Kidney (tissue), 14 donors: ENCODE measurements around the gene STYK1. TPM values are rescaled to one million over a fixed set of nuclear protein-coding genes. Genes with fewer than 3 reads are reported as not detected.

Source experiments
- DNase-seq, 5 donors: peaks; one replicate each; pipeline ENCODE4 v3.0.0-alpha.2; 2013 to 2020
- FAIRE-seq: peaks from 2 replicates; lab custom pipeline; 2012; peaks lifted over from hg19 to GRCh38; lab: Jason Lieb, UNC
- H3K27ac ChIP-seq, 2 donors: one replicate each; pipeline ENCODE4 v1.7.0; 2013; ENCODE audit warnings: low read depth in 2 of 2, low read length in 2 of 2, inconsistent platforms in 1 of 2
- H3K27me3 ChIP-seq: one replicate; pipeline ENCODE4 v1.7.1; 2013; ENCODE audit warnings: low read length, inconsistent platforms; ENCODE audit not compliant: control insufficient read depth, insufficient read depth
- H3K36me3 ChIP-seq, 3 donors: one replicate each; pipeline versions ENCODE4 v1.7.0 to v1.7.1; 2013; ENCODE audit warnings: low read length in 3 of 3, control low read depth in 1 of 3, inconsistent platforms in 1 of 3; ENCODE audit not compliant: insufficient read depth in 3 of 3, control insufficient read depth in 2 of 3
- H3K4me1 ChIP-seq, 3 donors: one replicate each; pipeline versions ENCODE4 v1.7.0 to v1.7.1; 2013; ENCODE audit warnings: low read length in 3 of 3, inconsistent platforms in 1 of 3, low read depth in 1 of 3; ENCODE audit not compliant: control insufficient read depth in 2 of 3, insufficient read depth in 2 of 3
- H3K4me3 ChIP-seq, 3 donors: one replicate each; pipeline versions ENCODE4 v1.7.0 to v1.8.1; 2013; ENCODE audit warnings: low read length in 3 of 3, control low read depth in 1 of 3, inconsistent platforms in 1 of 3
- H3K9ac ChIP-seq, 3 donors: one replicate each; pipeline versions ENCODE4 v1.7.0 to v1.7.1; 2013; ENCODE audit warnings: low read length in 3 of 3, control low read depth in 1 of 3, inconsistent platforms in 1 of 3
- H3K9me3 ChIP-seq, 3 donors: one replicate each; pipeline versions ENCODE4 v1.7.0 to v1.7.1; 2013; ENCODE audit warnings: low read length in 3 of 3, control low read depth in 1 of 3, inconsistent platforms in 1 of 3; ENCODE audit not compliant: control insufficient read depth in 2 of 3, insufficient read depth in 1 of 3
- CTCF ChIP-seq: IDR thresholded peaks from 3 replicates; pipeline ENCODE4 v1.5.1; 2012; ENCODE audit warnings: mild to moderate bottlenecking, moderate library complexity, borderline replicate concordance; ENCODE audit not compliant: insufficient read depth; ENCODE audit errors: extremely low read depth
- intact Hi-C: fragments of 100-400 bp; cut with DNase I; formaldehyde crosslinking; loops from one replicate; pipeline ENCODE4 v1.11.1; 2022
- polyA plus RNA-seq: library from polyadenylated mRNA; stranded (reverse); fragments of 350-450 nt; fragmentation: Illumina TruSeq; extraction: RNeasy Lipid Tissue Mini Kit (QIAGEN cat#74804); gene quantifications from one replicate; pipeline ENCODE4 v1.2.3, GENCODE V29; 2014; ENCODE audit warnings: low read depth, low replicate concordance; ENCODE audit not compliant: insufficient read depth
- total RNA-seq: library from RNA; stranded (reverse); fragmentation: NEBNext Ultra II Directional; extraction: Animal tissue kit (Norgen Biotek cat#: 25700); gene quantifications from one replicate; pipeline ENCODE4 v1.2.1, GENCODE V29; 2021
- donor health status: control.
- donor health status: control.
- donor health status: control.
- donor health status: control.
- donor health status: control.
- donor health status: DM: yes; HTN: yes; CAD: no.
- donor health status: Normal renal cell carcinoma (clear cell type).

The STYK1 gene
- total and polyA plus RNA-seq, 2 donors from 2014 or later = 0.58 to 1.6 TPM

DNA sequence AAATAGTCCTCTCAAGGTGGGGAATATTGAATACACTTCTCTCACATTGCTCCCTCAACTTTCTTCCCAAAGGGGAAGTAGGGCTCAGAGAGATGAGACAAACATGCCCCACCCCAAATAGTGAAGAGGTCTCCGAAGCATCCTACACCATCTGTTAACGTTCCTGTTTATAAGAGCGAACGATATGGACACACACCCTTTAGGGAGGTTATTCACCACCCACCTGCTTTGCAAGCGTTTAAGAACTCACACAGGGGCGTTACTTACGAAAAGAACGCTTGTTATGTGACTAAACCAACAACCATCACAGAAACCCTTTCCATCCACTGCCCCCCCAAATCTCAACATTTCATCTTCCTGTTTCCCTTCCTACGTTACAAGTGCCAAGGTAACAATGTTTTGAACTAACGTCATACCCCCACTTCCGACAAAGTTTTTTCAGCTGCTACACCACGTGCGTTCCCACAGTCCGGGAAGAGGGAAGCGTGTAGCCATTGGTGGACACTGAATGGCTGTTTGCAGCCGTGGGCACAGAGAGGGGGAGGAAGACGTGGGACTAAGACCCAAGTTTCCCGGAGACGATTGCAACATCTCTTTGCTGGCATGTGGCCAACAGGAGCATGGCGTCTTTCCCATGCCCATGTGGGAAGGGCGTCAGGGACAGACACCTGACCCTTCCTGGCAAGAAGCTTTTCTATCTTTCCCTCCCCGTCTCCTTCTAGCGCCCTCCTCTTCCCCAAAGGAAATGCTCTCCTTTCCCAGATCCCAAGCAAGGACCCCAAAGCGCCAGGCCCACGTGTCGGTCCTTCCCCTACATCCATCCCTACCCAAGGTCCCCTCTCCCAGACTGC, 48.0 kb upstream of the STYK1 start:
- H3K27me3 ChIP-seq = no peaks in the 10 kb centered on the region
- no peaks in the 10 kb centered on the region for H3K9me3 ChIP-seq
- DNase-seq (peak; percentile 90 to 97 (median 96)), FAIRE-seq (peak; percentile 90)
- peak overlapping the region; percentile 69 to 99 (median 92) for H3K4me3 ChIP-seq
- peak overlapping the region; percentile 91 to 97 (median 92) for H3K9ac ChIP-seq
- peak overlapping the region; percentile 97 for H3K27ac ChIP-seq
- intact Hi-C loops = no loop called here
- peaks cover 7 to 40% (median 13%) of the 10 kb centered on the region in 3 donors for H3K4me1 ChIP-seq
- no peaks in the 10 kb centered on the region for H3K36me3 ChIP-seq
- TF ChIP-seq CTCF = no peak

DNA sequence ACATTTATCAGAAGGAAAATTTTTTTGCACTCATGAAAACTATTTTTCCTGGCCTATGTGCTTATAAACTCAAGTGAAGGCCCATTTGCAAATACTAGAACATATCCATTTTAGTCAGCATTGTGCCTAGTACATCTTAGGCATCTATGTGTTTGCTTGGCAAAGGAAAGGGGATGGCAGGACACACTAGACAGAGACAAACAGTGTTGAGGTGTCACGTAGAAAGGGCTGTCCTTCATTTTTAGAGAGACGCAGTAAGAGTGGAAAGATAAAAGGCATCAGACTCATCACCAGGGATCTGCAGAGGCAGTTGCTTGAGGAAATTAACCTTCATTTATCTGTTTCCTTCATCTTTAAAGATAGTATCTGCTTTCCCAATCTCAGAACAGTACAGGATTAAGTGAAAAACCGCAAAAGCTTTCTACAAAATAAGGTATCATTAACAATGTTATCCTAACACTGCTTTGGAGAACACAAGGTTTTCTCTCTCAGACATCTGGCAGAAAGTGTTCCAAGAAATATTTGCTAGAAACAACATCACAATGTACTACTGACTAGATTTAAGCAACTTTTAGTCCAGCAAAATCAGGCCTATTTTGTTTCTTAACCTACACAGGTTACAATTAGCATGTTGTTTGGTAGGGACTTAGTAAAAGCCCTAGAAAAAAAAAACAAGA, 47.3 kb upstream of the STYK1 start:
- Histone ChIP-seq H3K9me3 (no peaks in the 10 kb centered on the region), H3K9ac (peak overlapping the region in 2 of 3 donors; percentile 92 to 97), H3K4me3 (peak overlapping the region; percentile 69 to 99 (median 92)), H3K4me1 (peaks cover 7 to 40% (median 13%) of the 10 kb centered on the region in 3 donors), H3K36me3 (peaks cover 0 to 5% (median 0%) of the 10 kb centered on the region in 3 donors), H3K27ac (peak overlapping the region; percentile 97), H3K27me3 (no peaks in the 10 kb centered on the region)
- intact Hi-C loops = no loop called here
- FAIRE-seq (no peak), DNase-seq (peak in 1 of 5 donors; percentile 31)
- no peak for TF ChIP-seq CTCF

DNA sequence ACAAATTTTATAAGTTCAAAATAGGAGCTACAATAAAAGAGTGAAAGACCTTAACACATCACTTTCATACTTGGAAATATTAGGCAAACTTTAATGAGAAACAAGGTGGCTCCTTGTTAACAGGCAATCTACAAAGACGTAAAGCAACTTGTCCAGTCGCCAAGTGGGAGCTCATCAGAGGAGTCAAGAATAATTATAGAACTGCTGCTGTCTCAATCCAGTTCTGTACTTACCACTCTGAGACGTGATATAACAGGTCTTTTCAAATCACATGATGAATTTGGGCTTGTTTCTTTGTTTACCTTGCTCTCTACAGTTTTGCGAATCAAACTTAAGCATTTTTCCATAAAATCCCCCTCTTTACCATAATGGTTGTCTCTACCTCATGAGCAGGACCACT, 45.6 kb upstream of the STYK1 start:
- FAIRE-seq (no peak), DNase-seq (peak in 1 of 5 donors; percentile 14)
- H3K27ac ChIP-seq = no peak overlapping the region
- peak overlapping the region in 2 of 3 donors; percentile 8 to 17 for H3K4me3 ChIP-seq
- no peak for TF ChIP-seq CTCF
- peaks cover 7 to 40% (median 13%) of the 10 kb centered on the region in 3 donors for H3K4me1 ChIP-seq
- no peaks in the 10 kb centered on the region for H3K27me3 ChIP-seq
- peaks cover 0 to 7% (median 5%) of the 10 kb centered on the region in 3 donors for H3K36me3 ChIP-seq
- H3K9me3 ChIP-seq = no peaks in the 10 kb centered on the region
- no peak overlapping the region for H3K9ac ChIP-seq
- intact Hi-C loops = no loop called here
